Measurements from ENCODE around the gene INPP4A. TPM values are rescaled to one million over a fixed set of nuclear protein-coding genes. Genes with fewer than 3 reads are reported as not detected.

The INPP4A gene
- total RNA-seq, 1 donor from 2014 or later: 32.4 TPM

DNA sequence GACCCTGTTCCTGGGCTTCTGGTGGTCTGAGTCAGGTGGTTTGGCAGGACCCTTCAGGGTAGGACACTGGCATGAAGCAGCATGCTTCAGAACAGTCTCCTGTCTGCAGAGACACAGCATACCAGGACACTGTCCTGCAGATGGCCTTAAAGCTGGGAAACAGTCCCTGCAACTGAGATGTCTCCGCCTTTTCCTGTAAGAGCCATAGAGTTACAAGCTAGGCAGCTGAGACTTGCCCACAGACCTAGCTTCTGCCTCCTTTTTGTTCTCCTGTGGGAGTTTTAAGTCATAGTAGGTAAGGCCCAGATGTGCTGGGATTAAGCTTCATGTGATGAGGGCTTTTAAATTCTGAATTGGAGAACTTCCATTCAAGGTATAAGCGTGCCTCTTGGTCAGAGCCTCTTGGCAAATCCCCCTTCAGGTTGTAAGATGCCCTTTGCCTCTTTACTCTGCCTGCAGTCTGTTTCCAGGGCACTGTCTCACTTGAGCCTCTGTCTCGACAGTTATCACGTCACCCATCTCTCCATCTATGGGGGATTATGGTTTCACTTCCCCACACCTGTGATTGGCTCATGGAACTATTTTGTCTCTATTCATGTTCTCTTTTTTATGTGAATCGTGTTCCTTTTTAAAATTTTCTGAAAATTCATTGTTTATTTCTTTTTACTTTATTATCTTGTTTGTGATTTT is 111.8 kb downstream of the INPP4A start:
- no peak for TF ChIP-seq CTCF (conservative IDR thresholded peaks at IDR 0.05)
- Mint-ChIP-seq H3K27me3 (ENCODE audit: low read depth) (no peaks in the 10 kb centered on the region), H3K9me3 (no peaks in the 10 kb centered on the region), H3K36me3 (ENCODE audit: low read depth) (peaks cover 6% of the 10 kb centered on the region), H3K4me3 (no peak overlapping the region), H3K4me1 (no peaks in the 10 kb centered on the region), H3K27ac (ENCODE audit: unreplicated experiment) (no peak overlapping the region)
- no peak for DNase-seq (ENCODE audit: low read depth, low spot score)

GRCh38 chr2:98558852-98559530 is 114.3 kb downstream of the INPP4A start:
- H3K4me1 Mint-ChIP-seq: no peaks in the 10 kb centered on the region
- H3K4me3 Mint-ChIP-seq: no peak overlapping the region
- peaks cover 2% of the 10 kb centered on the region for H3K36me3 Mint-ChIP-seq (ENCODE audit: low read depth)
- no peaks in the 10 kb centered on the region for H3K27me3 Mint-ChIP-seq (ENCODE audit: low read depth)
- no peak for TF ChIP-seq CTCF (conservative IDR thresholded peaks at IDR 0.05)
- no peak for DNase-seq (ENCODE audit: low read depth, low spot score)
- H3K9me3 Mint-ChIP-seq: no peaks in the 10 kb centered on the region
- no peak overlapping the region for H3K27ac Mint-ChIP-seq (ENCODE audit: unreplicated experiment)

DNA sequence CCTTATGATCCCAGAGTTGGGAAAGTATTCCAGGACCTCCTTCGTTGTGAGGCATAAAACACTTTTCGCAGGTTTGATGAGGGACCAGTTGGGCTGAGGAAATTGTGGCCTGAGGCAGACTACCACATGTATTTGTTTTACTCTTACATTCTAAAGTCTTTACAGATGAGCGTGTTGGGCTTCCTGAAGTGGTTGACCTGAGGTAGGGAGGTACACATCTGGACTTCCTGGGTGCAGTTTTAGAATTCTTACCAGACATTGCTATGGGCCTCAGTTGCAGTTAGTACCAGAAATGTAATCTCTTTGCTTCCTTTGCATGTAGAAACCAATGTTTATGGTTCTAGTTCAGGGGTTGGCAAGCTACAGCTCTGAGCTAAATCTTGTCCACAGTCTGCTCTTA is 114.9 kb downstream of the INPP4A start:
- Mint-ChIP-seq H3K27me3 (ENCODE audit: low read depth) (no peaks in the 10 kb centered on the region), H3K4me3 (no peak overlapping the region), H3K27ac (ENCODE audit: unreplicated experiment) (no peak overlapping the region), H3K4me1 (no peaks in the 10 kb centered on the region), H3K36me3 (ENCODE audit: low read depth) (peaks cover 2% of the 10 kb centered on the region), H3K9me3 (no peaks in the 10 kb centered on the region)
- no peak for TF ChIP-seq CTCF (conservative IDR thresholded peaks at IDR 0.05)
- DNase-seq (ENCODE audit: low read depth, low spot score): no peak

DNA sequence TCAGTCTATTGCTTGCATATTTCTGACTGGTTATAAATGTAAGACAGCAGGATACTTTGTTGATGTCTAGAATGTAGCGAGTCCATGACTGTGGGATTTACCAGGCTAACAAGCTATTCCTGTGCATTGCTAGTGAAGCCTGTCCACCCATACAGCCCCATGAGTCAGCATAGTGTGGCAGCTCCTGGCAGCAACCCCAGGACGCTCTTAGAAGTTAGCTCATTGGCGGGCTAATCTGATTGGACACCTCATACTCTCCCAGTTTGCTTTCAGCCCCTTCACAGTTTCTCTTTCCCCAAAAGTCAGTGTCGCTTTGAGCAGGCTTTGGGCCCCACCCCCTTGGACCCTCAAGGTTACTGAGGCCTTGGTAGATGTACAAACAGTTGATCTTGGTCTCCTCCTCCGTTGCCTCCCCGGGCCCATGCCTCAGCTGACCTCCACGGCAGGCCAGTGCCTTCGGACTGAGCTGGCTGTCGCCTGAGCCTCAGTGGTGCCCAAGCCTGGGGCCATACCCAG is 115.7 kb downstream of the INPP4A start:
- H3K4me1 Mint-ChIP-seq: no peaks in the 10 kb centered on the region
- H3K4me3 Mint-ChIP-seq: no peak overlapping the region
- H3K27me3 Mint-ChIP-seq (ENCODE audit: low read depth): no peaks in the 10 kb centered on the region
- H3K36me3 Mint-ChIP-seq (ENCODE audit: low read depth): no peaks in the 10 kb centered on the region
- no peak for DNase-seq (ENCODE audit: low read depth, low spot score)
- no peaks in the 10 kb centered on the region for H3K9me3 Mint-ChIP-seq
- no peak for TF ChIP-seq CTCF (conservative IDR thresholded peaks at IDR 0.05)
- H3K27ac Mint-ChIP-seq (ENCODE audit: unreplicated experiment): no peak overlapping the region

- Mint-ChIP-seq H3K36me3 (ENCODE audit: low read depth) (no peaks in the 10 kb centered on the region), H3K4me1 (no peaks in the 10 kb centered on the region), H3K9me3 (no peaks in the 10 kb centered on the region), H3K4me3 (no peak overlapping the region), H3K27me3 (ENCODE audit: low read depth) (no peaks in the 10 kb centered on the region), H3K27ac (ENCODE audit: unreplicated experiment) (no peak overlapping the region)
- TF ChIP-seq CTCF (conservative IDR thresholded peaks at IDR 0.05): no peak
- no peak for DNase-seq (ENCODE audit: low read depth, low spot score)
Measured at GRCh38 chr2:98561018-98561417, 116.4 kb downstream of the INPP4A start.

Data from neural crest cell (in vitro differentiated cells).